Endothelial cell of umbilical vein (primary cell): Measurements from ENCODE around the gene FNIP1. TPM values are rescaled to one million over a fixed set of nuclear protein-coding genes. Genes with fewer than 3 reads are reported as not detected.

Source experiments
- BruUV-seq: library from RNA; stranded (reverse); fragments of 400-500 nt; replicated peaks from 2 replicates; lab custom pipeline; 2021; lab: Mats Ljungman, UMichigan
- CTCF ChIA-PET: fragments of 300-600, 350-600 bp; sonication (Branson Sonifier 250); formaldehyde crosslinking; loops from one replicate; lab custom pipeline; 2021; ENCODE audit warnings: antibody characterized with exemption, inconsistent platforms; lab: Charles Lee
- POLR2A ChIA-PET: fragments of 300-600, 350-600 bp; sonication (Branson Sonifier 250); formaldehyde crosslinking; loops from one replicate; lab custom pipeline; 2021; ENCODE audit warnings: antibody characterized with exemption, inconsistent platforms; lab: Charles Lee
- DNase-seq: peaks from one replicate; pipeline ENCODE4 v3.0.0-alpha.2; 2011; ENCODE audit warnings: low read depth, low spot score
- FAIRE-seq: peaks from 2 replicates; lab custom pipeline; 2011; peaks lifted over from hg19 to GRCh38; lab: Jason Lieb, UNC
- H2AFZ ChIP-seq: 2 replicates; pipeline ENCODE4 v1.6.0; 2012; ENCODE audit warnings: low read depth, low read length, control low read depth, inconsistent platforms
- H3K27ac ChIP-seq: 2 replicates; pipeline ENCODE4 v1.5.1; 2011; ENCODE audit warnings: low read depth, mild to moderate bottlenecking, control low read depth, low read length, moderate library complexity; ENCODE audit not compliant: insufficient read depth
- H3K27me3 ChIP-seq, 2 experiments: 2 replicates each; pipeline versions ENCODE4 v1.6.0 to v1.6.1; 2011; ENCODE audit warnings: low read length in 2 of 2, mixed read lengths in 1 of 2; ENCODE audit not compliant: control insufficient read depth in 2 of 2, insufficient read depth in 2 of 2
- H3K36me3 ChIP-seq, 2 experiments: 2 replicates in 1 of 2; 3 replicates in 1 of 2; pipeline ENCODE4 v1.5.1; 2011; ENCODE audit warnings: low read length in 2 of 2, mild to moderate bottlenecking in 1 of 2, moderate library complexity in 1 of 2; ENCODE audit not compliant: control insufficient read depth in 2 of 2, insufficient read depth in 2 of 2; ENCODE audit errors: extremely low read depth in 1 of 2
- H3K4me1 ChIP-seq: 3 replicates; pipeline ENCODE4 v1.5.1; 2011; ENCODE audit warnings: mild to moderate bottlenecking, low read length; ENCODE audit not compliant: control insufficient read depth, insufficient read depth; ENCODE audit errors: extremely low read depth
- H3K4me2 ChIP-seq: 2 replicates; pipeline ENCODE4 v1.6.1; 2011; ENCODE audit warnings: low read length, control low read depth, mixed read lengths; ENCODE audit not compliant: insufficient read depth
- H3K4me3 ChIP-seq, 3 experiments: fragments of 200-600 bp in 1 of 3; sonication (generic), shearing (Covaris generic) in 1 of 3; replicated peaks in 1 of 3; 2 replicates each; pipeline ENCODE4 v1.5.1; 2011 to 2016; ENCODE audit warnings: control low read depth in 3 of 3, low read length in 3 of 3, mild to moderate bottlenecking in 2 of 3, inconsistent platforms in 1 of 3, low read depth in 1 of 3, moderate library complexity in 1 of 3; ENCODE audit not compliant: insufficient read depth in 1 of 3
- H3K79me2 ChIP-seq: 2 replicates; pipeline ENCODE4 v1.6.0; 2012; ENCODE audit warnings: low read length, inconsistent platforms; ENCODE audit not compliant: control insufficient read depth, insufficient read depth
- H3K9ac ChIP-seq: replicated peaks from 2 replicates; pipeline ENCODE3; 2011; ENCODE audit warnings: low read length, control low read depth; ENCODE audit not compliant: insufficient read depth; ENCODE audit errors: extremely low read depth
- H3K9me1 ChIP-seq: replicated peaks from 3 replicates; pipeline ENCODE4 v1.6.0; 2011; ENCODE audit warnings: mild to moderate bottlenecking, low read length; ENCODE audit not compliant: control insufficient read depth, insufficient read depth; ENCODE audit errors: extremely low read depth
- H3K9me3 ChIP-seq: replicated peaks from 2 replicates; pipeline ENCODE4 v1.5.1; 2012; ENCODE audit warnings: low read length, inconsistent platforms; ENCODE audit not compliant: control insufficient read depth, insufficient read depth
- H4K20me1 ChIP-seq: replicated peaks from 2 replicates; pipeline ENCODE3; 2011; ENCODE audit warnings: mild to moderate bottlenecking, low read length; ENCODE audit not compliant: control insufficient read depth, insufficient read depth; ENCODE audit errors: extremely low read depth
- EZH2 ChIP-seq: IDR thresholded peaks from 2 replicates; pipeline ENCODE4 v1.6.1; 2012; ENCODE audit warnings: borderline replicate concordance, low read depth, mild to moderate bottlenecking, moderate library complexity, low read length, inconsistent platforms; ENCODE audit not compliant: severe bottlenecking
- FOS ChIP-seq: IDR thresholded peaks from 2 replicates; pipeline ENCODE4 v1.6.1; 2011; ENCODE audit warnings: mild to moderate bottlenecking, low read length, moderate library complexity, borderline replicate concordance; ENCODE audit not compliant: insufficient read depth
- GATA2 ChIP-seq: IDR thresholded peaks from 2 replicates; pipeline ENCODE4 v1.7.0; 2011; ENCODE audit warnings: low read depth, mild to moderate bottlenecking, moderate library complexity, mixed read lengths, low read length; ENCODE audit not compliant: insufficient read length, insufficient read depth
- JUN ChIP-seq: IDR thresholded peaks from 2 replicates; pipeline ENCODE4 v1.6.1; 2011; ENCODE audit warnings: borderline replicate concordance, low read depth; ENCODE audit not compliant: insufficient read length, insufficient read depth
- MYC ChIP-seq: IDR thresholded peaks from one replicate; pipeline ENCODE4 v1.6.1; 2011; ENCODE audit warnings: mild to moderate bottlenecking, low read depth, low read length
- POLR2A ChIP-seq: IDR thresholded peaks from 2 replicates; pipeline ENCODE4 v1.6.1; 2012; ENCODE audit warnings: low read depth, mild to moderate bottlenecking, control low read depth, low read length
- POLR2AphosphoS5 ChIP-seq: IDR thresholded peaks from 2 replicates; pipeline ENCODE4 v1.6.1; 2012; ENCODE audit warnings: low read depth, mild to moderate bottlenecking, control low read depth, low read length, moderate library complexity; ENCODE audit not compliant: insufficient read depth
- dilution Hi-C: fragments of 300-500 bp; cut with MboI; formaldehyde crosslinking; loops from one replicate; pipeline ENCODE4 v1.15.0; 2019; ENCODE audit warnings: low sequenced_read_pairs; ENCODE audit not compliant: extremely low pct_ligation_motif_present
- intact Hi-C: fragments of 100-400 bp; cut with micrococcal nuclease; formaldehyde crosslinking; loops from one replicate; pipeline ENCODE4 v1.10.0; 2022
- polyA plus RNA-seq, 4 experiments: library from polyadenylated mRNA; depleted of rRNA in 3 of 4; stranded (reverse) in 3 of 4; unstranded in 1 of 4; fragments of >200 nt; gene quantifications; 2 replicates each; pipeline versions ENCODE4 v1.2.1 to v1.2.3, GENCODE V29; 2011 to 2012; ENCODE audit warnings: missing spikeins in 1 of 4
- total RNA-seq: library from RNA; stranded (reverse); gene quantifications from 2 replicates; pipeline ENCODE4 v1.2.3, GENCODE V29; 2021
- TF ChIP-seq, protein P1 (sequence below): IDR thresholded peaks from 2 replicates; pipeline ENCODE4 v1.6.1; 2011; ENCODE audit not compliant: insufficient read depth, insufficient read length
- TF ChIP-seq, protein P2 (sequence below), 2 donors: IDR thresholded peaks; 1 replicate in 1 of 2; 2 replicates in 1 of 2; pipeline ENCODE4 v1.5.1; 2011; ENCODE audit warnings: low read length in 2 of 2, mild to moderate bottlenecking in 2 of 2, moderate library complexity in 2 of 2, control low read depth in 1 of 2, inconsistent platforms in 1 of 2, low read depth in 1 of 2; ENCODE audit not compliant: insufficient read depth in 1 of 2; ENCODE audit errors: extremely low read depth in 1 of 2

The FNIP1 gene
- total and polyA plus RNA-seq, 2 donors (not counting 3 experiments of a cell fraction or from before 2014, with no cell fraction given), result 5.9 to 27.3 TPM

DNA sequence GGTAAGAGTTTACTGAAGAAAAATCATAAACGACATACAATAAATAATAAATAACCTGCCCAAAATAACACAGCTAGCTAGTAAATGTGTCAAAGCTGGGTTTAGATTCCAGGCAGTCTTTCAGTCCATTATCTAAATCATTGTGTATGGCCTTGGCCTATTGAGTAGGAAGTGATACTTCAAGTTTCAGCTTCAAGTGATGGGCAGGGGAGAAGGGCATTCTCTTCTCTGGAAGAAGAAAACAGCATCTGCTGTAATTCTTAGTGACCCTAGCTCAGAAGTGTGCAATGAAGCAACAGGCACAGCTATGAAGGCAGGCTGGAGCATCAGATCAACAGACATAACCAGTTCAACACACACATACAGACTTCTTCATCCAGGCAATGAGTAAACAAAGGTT is 42.5 kb downstream of the FNIP1 start:
- Histone ChIP-seq H3K4me1 (peaks cover 4% of the 10 kb centered on the region), H3K36me3 (no peaks in the 10 kb centered on the region), H3K27ac (no peak overlapping the region), H4K20me1 (peaks cover 5% of the 10 kb centered on the region), H3K9ac (no peak overlapping the region), H3K4me3 (no peak overlapping the region), H3K4me2 (no peak overlapping the region), H2AFZ (no peak overlapping the region), H3K27me3 (no peaks in the 10 kb centered on the region), H3K9me1 (no peaks in the 10 kb centered on the region), H3K79me2 (peaks cover 85% of the 10 kb centered on the region), H3K9me3 (no peaks in the 10 kb centered on the region)
- no peak for FAIRE-seq
- no TSS peak for BruUV-seq
- TF ChIP-seq POLR2AphosphoS5 (no peak), JUN (no peak), GATA2 (no peak), FOS (no peak), POLR2A (no peak), EZH2 (no peak), MYC (no peak)
- TF ChIP-seq, protein P1, sequence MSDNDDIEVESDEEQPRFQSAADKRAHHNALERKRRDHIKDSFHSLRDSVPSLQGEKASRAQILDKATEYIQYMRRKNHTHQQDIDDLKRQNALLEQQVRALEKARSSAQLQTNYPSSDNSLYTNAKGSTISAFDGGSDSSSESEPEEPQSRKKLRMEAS, result no peak
- TF ChIP-seq, protein P2, sequence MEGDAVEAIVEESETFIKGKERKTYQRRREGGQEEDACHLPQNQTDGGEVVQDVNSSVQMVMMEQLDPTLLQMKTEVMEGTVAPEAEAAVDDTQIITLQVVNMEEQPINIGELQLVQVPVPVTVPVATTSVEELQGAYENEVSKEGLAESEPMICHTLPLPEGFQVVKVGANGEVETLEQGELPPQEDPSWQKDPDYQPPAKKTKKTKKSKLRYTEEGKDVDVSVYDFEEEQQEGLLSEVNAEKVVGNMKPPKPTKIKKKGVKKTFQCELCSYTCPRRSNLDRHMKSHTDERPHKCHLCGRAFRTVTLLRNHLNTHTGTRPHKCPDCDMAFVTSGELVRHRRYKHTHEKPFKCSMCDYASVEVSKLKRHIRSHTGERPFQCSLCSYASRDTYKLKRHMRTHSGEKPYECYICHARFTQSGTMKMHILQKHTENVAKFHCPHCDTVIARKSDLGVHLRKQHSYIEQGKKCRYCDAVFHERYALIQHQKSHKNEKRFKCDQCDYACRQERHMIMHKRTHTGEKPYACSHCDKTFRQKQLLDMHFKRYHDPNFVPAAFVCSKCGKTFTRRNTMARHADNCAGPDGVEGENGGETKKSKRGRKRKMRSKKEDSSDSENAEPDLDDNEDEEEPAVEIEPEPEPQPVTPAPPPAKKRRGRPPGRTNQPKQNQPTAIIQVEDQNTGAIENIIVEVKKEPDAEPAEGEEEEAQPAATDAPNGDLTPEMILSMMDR (IDR thresholded peaks at IDR 0.05; ENCODE audit: extremely low read depth in 1 of 2, insufficient read depth in 1 of 2, low read depth in 1 of 2, low read length in 2 of 2), result no peak
- DNase-seq, result no peak
- dilution Hi-C loops, result no loop called here
- ChIA-PET POLR2A (no interaction called here), CTCF (interaction anchor here (1.4 to 2.0 kb wide), 2 partner anchors 16 to 36 kb away, joined by 3 to 5 read pairs; no protein-coding TSS in a partner anchor)
- intact Hi-C loops, result no loop called here
